Esophagus (tissue), 2 donors: Measurements from ENCODE around the gene MED27. TPM values are rescaled to one million over a fixed set of nuclear protein-coding genes. Genes with fewer than 3 reads are reported as not detected.

Experiments
- H3K27ac ChIP-seq, 2 donors: one replicate each; pipeline ENCODE4 v1.5.1; 2013; ENCODE audit warnings: low read depth in 2 of 2, mild to moderate bottlenecking in 2 of 2, inconsistent platforms in 1 of 2, low read length in 1 of 2, moderate library complexity in 1 of 2
- H3K27me3 ChIP-seq, 2 donors: one replicate each; pipeline ENCODE4 v1.6.1; 2013; ENCODE audit warnings: low read length in 2 of 2, control low read depth in 1 of 2, mild to moderate bottlenecking in 1 of 2; ENCODE audit not compliant: insufficient read depth in 2 of 2, control insufficient read depth in 1 of 2
- H3K36me3 ChIP-seq, 2 donors: one replicate each; pipeline ENCODE4 v1.6.1; 2013; ENCODE audit warnings: low read length in 1 of 2; ENCODE audit not compliant: control insufficient read depth in 2 of 2, insufficient read depth in 2 of 2
- H3K4me1 ChIP-seq, 2 donors: one replicate each; pipeline ENCODE4 v1.6.1; 2013; ENCODE audit warnings: low read length in 1 of 2; ENCODE audit not compliant: control insufficient read depth in 2 of 2, insufficient read depth in 2 of 2
- H3K4me3 ChIP-seq, 2 donors: one replicate each; pipeline ENCODE4 v1.5.1; 2013; ENCODE audit warnings: low read length in 2 of 2, mild to moderate bottlenecking in 2 of 2, low read depth in 1 of 2, moderate library complexity in 1 of 2
- H3K9me3 ChIP-seq, 2 donors: one replicate each; pipeline ENCODE4 v1.6.1; 2013; ENCODE audit warnings: mild to moderate bottlenecking in 2 of 2, low read depth in 1 of 2, low read length in 1 of 2, moderate library complexity in 1 of 2; ENCODE audit not compliant: control insufficient read depth in 2 of 2, insufficient read depth in 1 of 2
- WGBS, 2 donors: extraction: QIAGEN DNeasy Blood & Tissue Kit; methylation state at CpG; one replicate each; pipeline ENCODE4 v1.1.7; 2013; 5-methylcytosine and 5-hydroxymethylcytosine counted together
- polyA plus RNA-seq, 2 donors: library from polyadenylated mRNA; stranded (reverse); fragments of 200-250 nt; gene quantifications; one replicate each; pipeline ENCODE4 v1.2.3, GENCODE V29; 2013
- donor health status: healthy with polysubstance abuse.
- donor health status: Bipolar disorder and iron deficiency.

Gene MED27
- polyA plus RNA-seq, 2 donors, result 6.1 to 19.2 TPM

GRCh38 chr9:132114102-132114707 is 34.5 kb upstream of the MED27 start:
- Histone ChIP-seq H3K4me1 (peaks cover 0 to 6% of the 10 kb centered on the region in 2 donors), H3K27me3 (no peaks in the 10 kb centered on the region), H3K27ac (no peak overlapping the region), H3K9me3 (no peaks in the 10 kb centered on the region), H3K36me3 (no peaks in the 10 kb centered on the region), H3K4me3 (no peak overlapping the region)
- WGBS, 2 donors, result 37% methylated on average over 18 of the region's 18 CpGs

- no peak overlapping the region for H3K4me3 ChIP-seq
- H3K9me3 ChIP-seq, result no peaks in the 10 kb centered on the region
- no peak overlapping the region for H3K27ac ChIP-seq
- no peaks in the 10 kb centered on the region for H3K4me1 ChIP-seq
- WGBS, 2 donors, result 46 to 48% methylated on average over 5 of the region's 5 CpGs
- no peaks in the 10 kb centered on the region for H3K27me3 ChIP-seq
- no peaks in the 10 kb centered on the region for H3K36me3 ChIP-seq
Measured at GRCh38 chr9:132109291-132109690, 29.6 kb upstream of the MED27 start.

- H3K27me3 ChIP-seq, result no peaks in the 10 kb centered on the region
- no peak overlapping the region for H3K4me3 ChIP-seq
- 49% methylated on average over 7 of the region's 7 CpGs for WGBS, 2 donors
- no peak overlapping the region for H3K27ac ChIP-seq
- no peaks in the 10 kb centered on the region for H3K4me1 ChIP-seq
- H3K36me3 ChIP-seq, result no peaks in the 10 kb centered on the region
- no peaks in the 10 kb centered on the region for H3K9me3 ChIP-seq
Measured at GRCh38 chr9:132108728-132109127, 29.1 kb upstream of the MED27 start.

- Histone ChIP-seq H3K36me3 (no peaks in the 10 kb centered on the region), H3K4me1 (no peaks in the 10 kb centered on the region), H3K4me3 (no peak overlapping the region), H3K27me3 (no peaks in the 10 kb centered on the region), H3K27ac (no peak overlapping the region), H3K9me3 (no peaks in the 10 kb centered on the region)
- 53 to 58% methylated on average over 8 of the region's 8 CpGs for WGBS, 2 donors
Measured at GRCh38 chr9:132099741-132100407, 20.2 kb upstream of the MED27 start.

GRCh38 chr9:132099167-132099566 is 19.5 kb upstream of the MED27 start:
- 82 to 84% methylated on average over 7 of the region's 7 CpGs for WGBS, 2 donors
- H3K27me3 ChIP-seq, result no peaks in the 10 kb centered on the region
- no peaks in the 10 kb centered on the region for H3K9me3 ChIP-seq
- no peaks in the 10 kb centered on the region for H3K4me1 ChIP-seq
- H3K36me3 ChIP-seq, result no peaks in the 10 kb centered on the region
- H3K4me3 ChIP-seq, result no peak overlapping the region
- H3K27ac ChIP-seq, result no peak overlapping the region

GRCh38 chr9:132094314-132094791 is 14.7 kb upstream of the MED27 start:
- H3K27me3 ChIP-seq, result no peaks in the 10 kb centered on the region
- H3K9me3 ChIP-seq, result no peaks in the 10 kb centered on the region
- 30 to 34% methylated on average over 2 of the region's 2 CpGs for WGBS, 2 donors

DNA sequence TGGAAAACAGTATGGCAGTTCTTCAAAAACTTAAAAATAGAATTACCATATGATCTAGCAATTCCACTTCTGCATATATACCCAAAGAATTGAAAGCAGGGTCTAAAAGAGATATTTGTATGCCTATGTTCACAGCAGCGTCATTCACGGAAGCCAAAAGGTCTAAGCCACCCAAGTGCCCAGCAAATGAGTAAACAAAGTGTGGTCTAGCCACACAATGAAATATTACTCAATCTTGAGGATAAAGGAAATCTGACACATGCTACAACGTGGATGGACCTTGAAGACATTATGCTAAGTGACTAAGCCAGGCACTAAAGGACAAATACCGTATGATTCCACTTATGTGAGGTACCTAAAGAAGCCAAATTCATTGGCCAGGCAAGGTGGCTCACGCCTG is 11.1 kb upstream of the MED27 start:
- peaks cover 0 to 3% of the 10 kb centered on the region in 2 donors for H3K27me3 ChIP-seq

More at GRCh38 chr9:132094314-132094791, 14.7 kb upstream of the MED27 start:
- Histone ChIP-seq H3K4me3 (no peak overlapping the region), H3K4me1 (no peaks in the 10 kb centered on the region), H3K36me3 (no peaks in the 10 kb centered on the region), H3K27ac (no peak overlapping the region)

DNA sequence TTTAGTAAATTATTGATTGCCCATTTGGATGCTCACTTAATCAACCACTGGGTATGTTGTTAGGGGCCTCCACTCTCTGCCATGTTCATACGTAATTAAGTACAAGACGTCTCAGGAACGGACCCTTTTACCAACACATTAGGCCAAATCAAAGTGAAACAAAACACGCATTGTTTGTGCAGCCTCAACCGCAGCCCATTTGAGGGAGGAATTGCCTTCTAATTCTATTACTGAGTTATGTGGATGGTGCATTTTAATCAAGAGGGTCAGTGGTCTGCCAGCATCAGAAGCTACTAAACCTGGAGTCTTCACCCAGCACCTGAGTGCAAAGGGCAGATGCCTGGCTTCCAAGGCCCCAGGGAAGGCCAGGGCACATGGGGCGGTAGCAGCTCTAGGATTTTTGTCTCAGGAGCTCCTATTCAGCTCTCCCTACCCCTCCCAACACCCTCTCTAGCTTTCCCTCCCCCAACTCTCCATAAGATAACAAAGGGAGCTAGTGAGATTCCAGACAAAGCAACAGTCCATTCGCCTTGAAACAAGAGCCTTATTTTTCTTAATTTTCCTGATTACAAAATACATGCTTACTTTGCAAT is 7.9 kb upstream of the MED27 start:
- Histone ChIP-seq H3K4me1 (no peaks in the 10 kb centered on the region), H3K27ac (no peak overlapping the region), H3K27me3 (peaks cover 0 to 3% of the 10 kb centered on the region in 2 donors), H3K9me3 (peaks cover 0 to 2% of the 10 kb centered on the region in 2 donors), H3K36me3 (no peaks in the 10 kb centered on the region), H3K4me3 (no peak overlapping the region)
- 84 to 88% methylated on average over 7 of the region's 7 CpGs for WGBS, 2 donors

More for the DNA sequence above, 11.1 kb upstream of the MED27 start:
- no peak overlapping the region for H3K4me3 ChIP-seq
- H3K9me3 ChIP-seq, result no peaks in the 10 kb centered on the region
- no peaks in the 10 kb centered on the region for H3K36me3 ChIP-seq
- 69 to 73% methylated on average over 5 of the region's 5 CpGs for WGBS, 2 donors
- no peak overlapping the region for H3K27ac ChIP-seq
- H3K4me1 ChIP-seq, result no peaks in the 10 kb centered on the region

DNA sequence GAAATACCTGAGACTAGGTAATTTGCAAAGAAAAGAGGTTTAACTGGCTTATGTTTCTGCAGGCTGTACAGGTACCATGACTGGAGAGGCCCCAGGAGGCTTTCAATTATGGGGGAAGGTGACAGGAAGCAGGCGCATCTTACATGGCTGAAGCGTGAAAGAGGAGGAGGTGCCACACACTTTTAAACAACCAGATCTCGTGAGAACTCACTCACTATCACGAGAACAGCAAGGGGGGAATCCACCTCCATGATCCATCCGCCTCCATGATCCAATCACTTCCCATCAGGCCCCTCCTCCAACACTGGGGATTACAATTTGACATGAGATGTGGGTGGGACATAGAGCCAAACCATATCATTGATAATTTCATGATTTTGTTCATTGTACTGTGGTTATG is 2.5 kb upstream of the MED27 start:
- H3K27ac ChIP-seq, result no peak overlapping the region
- H3K4me1 ChIP-seq, result peaks cover 0 to 3% of the 10 kb centered on the region in 2 donors
- H3K27me3 ChIP-seq, result no peaks in the 10 kb centered on the region
- no peak overlapping the region for H3K4me3 ChIP-seq
- peaks cover 0 to 2% of the 10 kb centered on the region in 2 donors for H3K9me3 ChIP-seq
- H3K36me3 ChIP-seq, result no peaks in the 10 kb centered on the region
- WGBS, 2 donors, result 54 to 65% methylated on average over 5 of the region's 5 CpGs
